NOMO-1 treated with DMSO at 0.1 percent for 48 hours (cell line): Measurements from ENCODE around the gene TRAPPC4.
"Not testable (repeated sequence)": the region's sequence is repeated elsewhere in the genome, so short reads cannot be mapped to it uniquely, and the experiment has no call there.

Experiments
- DNase-seq: peaks from one replicate; lab custom pipeline; 2025; ENCODE audit not compliant: unreplicated experiment; lab: John Stamatoyannopoulos, UW

TRAPPC4 gene

DNA sequence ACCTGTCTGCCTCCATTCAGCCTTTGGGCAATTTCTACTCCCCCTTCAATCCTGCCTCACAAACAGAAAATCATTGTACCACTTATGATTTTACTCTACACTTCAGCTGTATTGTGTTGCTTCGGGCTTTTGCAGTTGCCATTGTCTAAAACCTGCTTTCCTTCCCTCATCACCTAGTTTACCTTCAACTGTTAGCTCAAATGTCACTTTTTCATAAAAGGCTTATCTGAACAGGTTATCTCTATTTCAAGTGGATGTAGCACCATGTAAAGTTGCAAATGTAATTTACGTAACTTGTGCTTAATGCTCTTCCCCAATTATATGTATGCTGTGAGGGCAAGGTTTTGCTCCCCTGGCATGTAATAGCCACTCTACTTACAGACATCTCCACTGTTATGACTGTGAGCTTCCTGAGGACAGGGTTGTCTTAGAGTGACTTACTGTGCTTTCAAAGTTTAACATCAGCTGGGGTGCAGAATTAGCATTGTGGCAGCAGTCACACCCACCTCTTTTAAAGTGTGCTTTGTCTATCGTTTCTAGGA, 5.9 kb upstream of the TRAPPC4 start:
- no peak for DNase-seq

- no peak for DNase-seq
Measured at GRCh38 chr11:119014209-119014924, 4.2 kb upstream of the TRAPPC4 start.

DNA sequence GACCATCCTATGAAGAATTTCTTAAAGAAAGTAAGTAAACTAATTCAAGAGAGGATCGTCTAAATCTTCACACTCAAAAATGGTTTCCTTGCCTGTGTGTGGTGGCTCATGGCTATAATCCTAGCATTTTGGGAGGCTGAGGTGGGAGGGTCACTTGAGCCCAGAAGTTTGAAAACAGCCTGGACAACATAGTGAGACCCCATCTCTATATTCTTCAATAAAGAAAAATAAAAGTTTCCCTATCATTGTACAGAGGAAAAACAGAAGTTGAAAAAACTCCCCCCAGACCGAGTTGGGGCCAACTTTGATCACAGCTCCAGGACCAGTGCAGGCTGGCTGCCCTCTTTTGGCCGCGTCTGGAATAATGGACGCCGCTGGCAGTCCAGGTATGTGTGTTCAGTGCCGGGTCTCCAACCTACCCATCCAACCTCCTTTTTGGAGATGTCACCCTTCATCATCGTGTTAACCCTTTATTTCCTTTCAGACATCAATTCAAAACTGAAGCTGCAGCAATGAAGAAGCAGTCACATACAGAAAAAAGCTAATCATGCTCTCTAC, 3.4 kb upstream of the TRAPPC4 start:
- no peak for DNase-seq

DNA sequence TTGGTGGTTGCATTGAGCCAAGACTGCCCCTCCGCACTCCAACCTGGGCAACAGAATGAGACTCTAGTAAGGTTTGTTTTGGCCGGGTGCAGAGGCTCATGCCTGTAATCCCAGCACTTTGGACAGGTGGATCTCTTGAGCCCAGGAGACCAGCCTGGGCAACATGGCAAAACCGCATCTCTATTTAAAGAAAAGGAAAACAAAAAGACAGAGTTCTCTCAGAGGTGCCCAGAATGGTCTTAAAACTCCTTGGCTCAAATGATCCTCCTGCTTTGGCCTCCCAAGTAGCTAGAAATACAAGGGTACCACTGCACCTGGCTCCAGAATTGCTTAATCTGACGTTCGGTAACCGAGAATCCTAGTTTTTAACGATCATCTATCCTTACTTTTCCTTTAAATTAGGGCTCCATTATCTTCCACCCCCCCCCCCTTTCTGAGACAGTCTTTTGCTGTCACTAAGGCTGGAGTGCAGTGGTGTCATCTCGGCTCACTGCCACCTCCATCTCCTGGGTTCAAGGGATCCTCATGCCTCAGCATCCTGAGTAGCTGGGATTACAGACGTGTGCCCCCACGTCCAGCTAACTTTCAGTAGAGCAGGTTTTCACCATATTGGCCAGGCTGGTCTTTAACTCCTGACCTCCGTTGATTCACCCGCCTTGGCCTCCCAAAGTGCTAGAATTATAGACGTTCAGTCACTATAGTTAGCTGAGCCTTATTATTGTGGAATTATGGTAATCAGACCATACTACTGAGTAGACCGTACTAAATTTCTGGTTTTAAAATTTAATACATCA, 2.2 kb upstream of the TRAPPC4 start:
- DNase-seq, result no peak

- not testable (repeated sequence) for DNase-seq
Measured at GRCh38 chr11:119017377-119017776, 1.2 kb upstream of the TRAPPC4 start.

GRCh38 chr11:119019996-119020395, 1.4 kb downstream of the TRAPPC4 start:
- DNase-seq, result no peak

DNA sequence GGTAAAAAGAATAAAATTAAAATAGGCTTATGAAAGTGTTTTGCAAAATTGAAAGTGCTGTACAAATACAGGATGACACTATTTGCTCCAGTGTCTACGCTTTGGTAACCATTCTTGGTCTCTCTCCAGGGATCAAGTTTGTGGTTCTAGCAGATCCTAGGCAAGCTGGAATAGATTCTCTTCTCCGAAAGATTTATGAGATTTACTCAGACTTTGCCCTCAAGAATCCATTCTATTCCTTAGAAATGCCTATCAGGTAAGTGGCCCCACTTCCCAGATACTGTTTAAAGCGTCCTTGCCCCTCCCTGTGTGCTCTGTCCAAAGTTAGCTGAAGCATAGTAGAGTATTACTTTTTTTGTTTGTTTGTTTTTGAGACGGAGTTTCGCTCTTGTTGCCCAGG, 3.1 kb downstream of the TRAPPC4 start:
- DNase-seq, result no peak

- no peak for DNase-seq
Measured at GRCh38 chr11:119023741-119024140, 5.2 kb downstream of the TRAPPC4 start.

DNA sequence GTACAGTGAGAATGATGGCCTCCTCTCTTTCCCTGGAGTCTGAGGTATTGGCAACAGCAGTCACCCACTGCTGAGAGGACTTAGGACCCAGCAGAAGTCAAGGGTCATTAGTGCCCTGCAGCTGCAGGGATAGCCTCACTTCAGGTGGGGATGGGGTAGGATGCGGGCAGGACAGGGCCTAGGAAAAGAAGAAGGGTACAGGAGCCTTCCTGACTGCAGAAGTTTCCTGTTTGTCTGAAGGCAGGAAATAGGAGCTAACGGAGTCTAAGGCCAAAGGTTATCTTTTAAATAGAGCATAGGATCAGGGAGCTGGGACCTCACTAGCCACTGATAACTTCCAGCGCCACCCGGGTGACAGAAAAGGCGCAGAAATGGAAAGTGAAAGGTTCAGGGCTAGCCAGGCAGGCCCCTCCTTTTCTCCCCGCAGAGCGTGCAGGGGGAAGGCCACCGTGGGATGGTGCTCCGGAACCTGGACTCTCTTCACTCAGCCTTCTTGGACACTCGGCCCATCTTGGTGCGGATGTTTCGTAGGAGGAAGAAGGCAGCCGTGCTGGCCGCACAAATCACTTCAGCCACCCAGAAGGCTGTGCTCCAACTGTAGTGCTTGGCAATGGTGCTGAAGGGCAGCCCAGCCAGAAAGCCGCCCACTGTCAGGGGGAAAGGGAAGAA, 6.0 kb downstream of the TRAPPC4 start:
- no peak for DNase-seq

DNA sequence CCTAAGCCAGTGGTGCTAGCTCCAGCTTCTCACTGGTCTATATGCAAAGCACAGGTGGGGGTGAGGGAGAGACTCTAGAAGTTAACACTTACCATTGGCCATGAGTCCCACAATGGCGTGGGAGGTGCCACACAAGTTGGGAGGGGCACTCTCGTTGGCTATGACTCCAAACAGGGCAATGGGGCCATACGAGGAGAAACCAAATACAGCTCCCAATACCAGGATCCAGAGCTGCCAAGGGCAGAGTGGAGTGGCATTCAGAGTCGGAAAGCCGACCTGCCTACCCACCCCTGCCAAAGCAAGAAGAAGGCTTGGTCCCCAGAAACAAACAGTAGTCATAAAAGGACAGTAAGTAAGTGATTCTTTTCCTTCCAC, 6.5 kb downstream of the TRAPPC4 start:
- DNase-seq, result no peak

DNA sequence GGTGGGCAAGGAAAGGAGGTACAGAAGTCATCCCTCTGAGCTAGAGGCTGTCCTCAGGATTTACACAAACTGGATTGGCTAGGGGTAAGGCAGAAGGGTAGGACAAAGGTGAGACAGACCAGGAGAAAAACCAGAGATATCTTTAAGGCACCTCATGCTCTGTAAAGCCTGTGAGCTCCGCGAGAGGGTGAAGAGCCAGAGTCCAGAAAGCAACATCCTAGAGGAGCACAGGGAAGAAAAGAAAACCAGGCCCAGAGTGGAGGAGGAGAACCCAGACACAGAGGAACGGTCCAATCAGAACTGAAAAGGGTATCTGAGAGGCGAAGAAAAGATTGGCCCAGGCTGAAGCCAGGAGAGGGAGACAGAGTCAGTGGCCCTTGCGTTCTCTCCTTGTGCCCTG, 7.0 kb downstream of the TRAPPC4 start:
- no peak for DNase-seq

GRCh38 chr11:119025978-119026766, 7.6 kb downstream of the TRAPPC4 start:
- no peak for DNase-seq

DNA sequence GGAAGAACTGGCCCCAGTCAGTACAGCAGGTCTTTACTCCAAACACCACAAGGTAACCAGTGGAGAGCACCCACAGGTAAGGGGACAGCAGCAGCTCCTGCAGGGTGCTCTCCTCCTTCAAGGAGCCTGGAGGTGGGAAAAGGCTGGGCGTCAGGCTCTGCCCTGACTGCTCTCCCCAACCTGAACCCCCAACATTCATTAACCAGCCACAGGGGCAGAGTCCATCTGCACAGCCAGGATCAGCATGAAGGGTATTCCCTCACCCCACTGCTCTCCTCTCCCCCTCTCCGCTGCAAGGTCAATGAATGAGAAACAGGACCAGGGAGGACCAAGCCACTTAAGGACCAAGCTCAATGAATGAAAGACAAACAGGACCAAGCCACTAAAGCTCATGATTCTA, 8.4 kb downstream of the TRAPPC4 start:
- DNase-seq, result no peak

- no peak for DNase-seq
Measured at GRCh38 chr11:119027561-119028345, 9.2 kb downstream of the TRAPPC4 start.

- no peak for DNase-seq
Measured at GRCh38 chr11:119028346-119029068, 9.9 kb downstream of the TRAPPC4 start.

DNA sequence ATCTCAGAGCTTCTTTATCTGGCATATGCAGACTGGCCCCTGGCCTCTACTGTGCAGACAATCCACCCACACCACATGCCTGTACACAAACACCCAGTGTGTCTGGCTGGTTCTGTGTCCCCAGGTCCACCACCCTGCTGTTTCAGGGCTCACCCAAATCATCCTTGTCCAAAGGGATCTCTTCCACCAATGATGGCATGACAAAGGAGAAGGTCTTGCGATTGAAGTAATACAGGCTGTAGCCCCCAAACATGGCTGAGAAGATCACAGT, 10.4 kb downstream of the TRAPPC4 start:
- DNase-seq, result no peak

DNA sequence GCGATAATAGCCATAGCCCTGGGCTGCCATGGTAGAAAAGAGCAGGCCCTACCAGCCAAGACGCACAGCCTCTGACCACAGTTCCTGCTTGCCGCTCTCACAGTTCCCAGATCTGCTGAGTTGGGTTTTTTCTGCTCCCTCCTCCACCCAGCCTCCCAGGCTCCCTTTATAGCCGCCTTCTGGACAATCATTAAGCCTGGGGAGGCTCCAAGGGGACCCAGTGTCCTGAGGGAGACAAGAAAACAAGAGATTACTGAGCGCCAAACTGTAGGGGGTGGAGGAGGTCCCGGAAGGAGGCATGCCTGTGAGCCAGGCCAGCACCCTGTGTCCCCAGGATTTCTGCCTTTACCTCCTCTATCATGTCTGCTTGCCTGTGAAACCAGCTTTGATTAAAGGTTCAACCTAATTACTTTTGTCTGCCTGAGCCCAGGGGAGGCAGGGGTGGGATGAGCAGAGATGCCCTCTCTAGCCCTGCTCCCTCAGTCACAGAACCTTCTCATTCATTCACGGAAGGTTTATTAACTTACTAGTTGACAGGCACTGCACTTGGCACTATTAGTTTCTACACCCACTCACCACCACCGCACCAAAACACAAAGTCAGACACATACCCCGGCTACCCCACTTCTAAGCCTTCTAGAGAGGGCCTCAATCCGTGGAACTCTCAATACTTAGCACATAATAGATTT, 10.9 kb downstream of the TRAPPC4 start:
- no peak for DNase-seq

- no peak for DNase-seq
Measured at GRCh38 chr11:119030029-119030328, 11.4 kb downstream of the TRAPPC4 start.
